Measurements from ENCODE around the gene CENATAC.
A peak's percentile ranks its signal among the peaks of the same experiment; 100 is the strongest.
"Not testable (repeated sequence)": the region's sequence is repeated elsewhere in the genome, so short reads cannot be mapped to it uniquely, and the experiment has no call there.

CENATAC gene

DNA sequence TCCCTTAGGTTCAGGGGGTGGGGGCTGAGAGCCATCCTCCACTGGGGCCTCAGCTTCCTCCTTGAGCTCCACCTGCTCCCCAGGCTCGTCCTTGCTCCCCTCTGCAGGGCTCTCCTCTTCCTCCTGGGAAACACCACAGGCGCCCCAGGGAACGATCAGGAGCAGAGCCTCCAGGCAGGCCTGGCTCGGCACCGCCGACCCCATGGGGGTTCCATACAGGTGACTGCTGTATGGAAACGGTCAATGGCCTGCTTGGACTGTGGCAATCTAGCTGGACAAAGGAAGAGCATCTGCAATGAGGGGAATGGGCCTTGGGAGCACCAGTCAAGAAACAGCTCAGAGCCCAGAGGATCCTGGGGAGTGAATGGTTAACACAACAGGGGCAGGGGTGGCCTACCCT lies 51.1 kb downstream of the CENATAC start:
- H3K27me3 ChIP-seq (ENCODE audit: control insufficient read depth in 2 of 2, insufficient read depth in 2 of 2, low read length in 2 of 2): no peaks in the 10 kb centered on the region
- H3K4me3 ChIP-seq (ENCODE audit: low read length in 2 of 2): no peak overlapping the region
- no peak overlapping the region for H3K27ac ChIP-seq (ENCODE audit: low read depth in 2 of 2, low read length in 2 of 2)
- no peaks in the 10 kb centered on the region for H3K4me1 ChIP-seq (ENCODE audit: control insufficient read depth in 2 of 2, insufficient read depth in 2 of 2, low read length in 2 of 2)
- H3K9ac ChIP-seq (ENCODE audit: low read depth in 1 of 2, low read length in 2 of 2): no peak overlapping the region
- H3K36me3 ChIP-seq (ENCODE audit: control insufficient read depth in 2 of 2, insufficient read depth in 2 of 2, low read length in 2 of 2): peaks cover 76 to 77% of the 10 kb centered on the region in 2 donors
- H3K9me3 ChIP-seq (ENCODE audit: control insufficient read depth in 2 of 2, low read length in 2 of 2): no peaks in the 10 kb centered on the region

DNA sequence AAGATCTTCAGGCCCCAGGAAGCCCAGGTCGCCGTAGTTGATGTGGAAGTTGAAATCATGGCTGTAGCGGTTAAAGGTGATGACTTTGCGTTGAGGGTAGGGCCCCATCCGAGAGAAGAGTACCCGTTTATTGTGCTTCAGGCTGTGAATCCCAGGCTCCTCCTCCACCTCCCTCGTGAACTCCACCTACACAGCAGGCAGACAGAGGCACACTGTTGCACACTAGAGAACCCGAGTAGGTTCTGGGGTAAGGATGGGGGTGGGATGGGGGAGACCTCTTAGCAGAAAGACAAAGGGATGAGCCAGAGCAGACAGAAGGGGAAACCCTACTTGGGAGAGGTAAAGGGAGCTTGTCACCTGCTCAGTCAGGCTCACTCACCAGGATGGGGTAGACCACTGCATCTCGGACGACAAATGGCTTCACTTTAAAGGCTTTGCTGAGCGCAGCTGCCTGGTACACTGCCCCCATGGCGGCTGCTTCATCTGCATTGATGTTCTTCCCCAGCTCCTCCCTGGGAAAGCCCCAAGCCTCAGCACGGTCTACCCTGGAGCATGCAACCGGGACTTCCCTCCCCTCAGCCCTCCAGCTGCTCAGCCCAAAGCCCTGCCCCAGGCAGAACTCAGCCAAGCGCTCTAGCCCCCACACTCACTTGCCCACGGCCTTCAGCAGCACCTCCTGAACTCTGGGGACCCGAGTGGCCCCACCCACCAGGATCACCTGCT lies 53.7 kb downstream of the CENATAC start:
- Histone ChIP-seq H3K36me3 (ENCODE audit: control insufficient read depth in 2 of 2, insufficient read depth in 2 of 2, low read length in 2 of 2) (peaks cover 67 to 79% of the 10 kb centered on the region in 2 donors), H3K4me3 (ENCODE audit: low read length in 2 of 2) (no peak overlapping the region), H3K9ac (ENCODE audit: low read depth in 1 of 2, low read length in 2 of 2) (no peak overlapping the region), H3K9me3 (ENCODE audit: control insufficient read depth in 2 of 2, low read length in 2 of 2) (no peaks in the 10 kb centered on the region), H3K27ac (ENCODE audit: low read depth in 2 of 2, low read length in 2 of 2) (no peak overlapping the region), H3K4me1 (ENCODE audit: control insufficient read depth in 2 of 2, insufficient read depth in 2 of 2, low read length in 2 of 2) (peaks cover 9 to 10% of the 10 kb centered on the region in 2 donors), H3K27me3 (ENCODE audit: control insufficient read depth in 2 of 2, insufficient read depth in 2 of 2, low read length in 2 of 2) (no peaks in the 10 kb centered on the region)

DNA sequence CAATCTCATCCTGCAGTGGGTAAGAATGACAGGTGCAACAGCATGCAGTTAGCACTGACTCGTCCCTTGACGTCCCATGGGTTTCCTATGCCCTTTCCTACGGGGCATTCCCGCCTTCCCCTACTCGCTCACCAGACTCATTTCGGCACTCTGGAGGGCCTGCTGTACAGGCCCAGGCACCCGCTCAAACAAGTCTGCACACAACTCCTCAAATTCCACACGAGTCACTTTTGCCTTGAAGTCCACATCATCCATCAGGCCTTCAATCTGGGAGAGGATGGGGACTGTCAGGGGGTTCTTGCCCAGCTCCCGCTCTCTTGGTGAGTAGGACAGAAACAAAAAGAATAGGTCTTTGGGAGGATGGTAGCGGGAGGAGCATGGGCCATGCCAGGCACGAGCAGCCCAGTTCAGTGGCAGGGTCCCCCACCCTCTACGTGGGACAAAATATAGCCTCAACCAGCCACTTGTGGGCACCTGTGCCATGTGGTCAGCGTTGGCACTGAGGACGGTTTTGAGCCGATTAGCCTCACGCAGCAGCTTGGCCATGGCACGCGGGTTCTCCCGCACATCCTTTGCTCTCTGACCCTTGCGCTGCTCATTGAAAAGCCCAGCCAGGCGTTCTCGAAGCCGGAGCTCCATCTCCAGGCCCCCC lies 54.4 kb downstream of the CENATAC start:
- Histone ChIP-seq H3K4me1 (ENCODE audit: control insufficient read depth in 2 of 2, insufficient read depth in 2 of 2, low read length in 2 of 2) (peaks cover 9 to 10% of the 10 kb centered on the region in 2 donors), H3K9me3 (ENCODE audit: control insufficient read depth in 2 of 2, low read length in 2 of 2) (no peaks in the 10 kb centered on the region), H3K27ac (ENCODE audit: low read depth in 2 of 2, low read length in 2 of 2) (no peak overlapping the region), H3K27me3 (ENCODE audit: control insufficient read depth in 2 of 2, insufficient read depth in 2 of 2, low read length in 2 of 2) (no peaks in the 10 kb centered on the region), H3K4me3 (ENCODE audit: low read length in 2 of 2) (no peak overlapping the region), H3K9ac (ENCODE audit: low read depth in 1 of 2, low read length in 2 of 2) (no peak overlapping the region), H3K36me3 (ENCODE audit: control insufficient read depth in 2 of 2, insufficient read depth in 2 of 2, low read length in 2 of 2) (peaks cover 64 to 74% of the 10 kb centered on the region in 2 donors)

DNA sequence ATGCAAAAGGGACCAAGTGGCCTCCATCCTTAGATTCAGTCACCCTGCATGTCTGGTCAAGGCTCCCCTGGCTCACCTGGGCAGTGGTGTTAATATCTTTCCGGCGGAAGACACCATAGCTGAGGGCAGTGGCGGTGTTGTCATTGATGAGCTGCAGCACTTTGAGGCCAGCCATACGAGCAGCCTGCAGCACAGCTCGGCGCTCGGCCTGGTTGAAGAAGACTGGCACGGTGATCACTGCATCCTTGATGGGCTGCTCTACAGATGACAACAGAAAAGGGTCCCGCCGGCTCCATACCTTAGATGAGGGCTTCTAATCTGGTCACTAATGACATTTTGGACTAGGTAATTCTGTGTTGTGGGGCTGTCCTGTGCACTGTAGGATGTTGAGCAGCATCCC lies 56.5 kb downstream of the CENATAC start:
- Histone ChIP-seq H3K27ac (ENCODE audit: low read depth in 2 of 2, low read length in 2 of 2) (no peak overlapping the region), H3K9ac (ENCODE audit: low read depth in 1 of 2, low read length in 2 of 2) (no peak overlapping the region), H3K4me3 (ENCODE audit: low read length in 2 of 2) (no peak overlapping the region), H3K27me3 (ENCODE audit: control insufficient read depth in 2 of 2, insufficient read depth in 2 of 2, low read length in 2 of 2) (no peaks in the 10 kb centered on the region), H3K4me1 (ENCODE audit: control insufficient read depth in 2 of 2, insufficient read depth in 2 of 2, low read length in 2 of 2) (peaks cover 13 to 20% of the 10 kb centered on the region in 2 donors), H3K36me3 (ENCODE audit: control insufficient read depth in 2 of 2, insufficient read depth in 2 of 2, low read length in 2 of 2) (peaks cover 44 to 52% of the 10 kb centered on the region in 2 donors), H3K9me3 (ENCODE audit: control insufficient read depth in 2 of 2, low read length in 2 of 2) (no peaks in the 10 kb centered on the region)

DNA sequence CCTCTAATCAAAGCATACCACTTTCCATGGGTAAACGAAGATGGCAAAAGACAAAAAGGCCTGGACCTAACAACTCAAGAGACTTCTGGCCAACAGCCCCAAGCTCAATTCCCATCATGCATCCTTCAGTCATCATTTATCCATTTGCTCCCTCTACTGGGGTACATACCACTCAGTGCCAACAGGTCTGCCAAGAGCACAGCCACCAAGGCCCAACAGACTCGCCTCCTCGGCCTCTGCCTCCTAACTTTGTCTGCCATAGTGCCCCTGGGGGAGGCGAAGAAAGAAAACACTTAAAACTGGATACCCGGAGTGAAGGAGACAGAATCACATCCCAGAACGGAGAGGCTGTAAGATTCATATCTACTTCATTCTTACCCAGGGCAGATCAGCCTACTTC lies 58.0 kb downstream of the CENATAC start:
- H3K4me1 ChIP-seq (ENCODE audit: control insufficient read depth in 2 of 2, insufficient read depth in 2 of 2, low read length in 2 of 2): peaks cover 13 to 20% of the 10 kb centered on the region in 2 donors
- no peaks in the 10 kb centered on the region for H3K9me3 ChIP-seq (ENCODE audit: control insufficient read depth in 2 of 2, low read length in 2 of 2)
- H3K4me3 ChIP-seq (ENCODE audit: low read length in 2 of 2): peak overlapping the region; percentile 81 to 86
- H3K36me3 ChIP-seq (ENCODE audit: control insufficient read depth in 2 of 2, insufficient read depth in 2 of 2, low read length in 2 of 2): peaks cover 37 to 40% of the 10 kb centered on the region in 2 donors
- H3K9ac ChIP-seq (ENCODE audit: low read depth in 1 of 2, low read length in 2 of 2): peak overlapping the region; percentile 75 to 88
- H3K27ac ChIP-seq (ENCODE audit: low read depth in 2 of 2, low read length in 2 of 2): peak overlapping the region in 1 of 2 donors; percentile 83
- no peaks in the 10 kb centered on the region for H3K27me3 ChIP-seq (ENCODE audit: control insufficient read depth in 2 of 2, insufficient read depth in 2 of 2, low read length in 2 of 2)

GRCh38 chr11:119056421-119056999 lies 58.6 kb downstream of the CENATAC start:
- Histone ChIP-seq H3K36me3 (ENCODE audit: control insufficient read depth in 2 of 2, insufficient read depth in 2 of 2, low read length in 2 of 2) (peaks cover 31 to 34% of the 10 kb centered on the region in 2 donors), H3K27ac (ENCODE audit: low read depth in 2 of 2, low read length in 2 of 2) (peak overlapping the region; percentile 83 to 87), H3K4me1 (ENCODE audit: control insufficient read depth in 2 of 2, insufficient read depth in 2 of 2, low read length in 2 of 2) (peaks cover 13 to 20% of the 10 kb centered on the region in 2 donors), H3K27me3 (ENCODE audit: control insufficient read depth in 2 of 2, insufficient read depth in 2 of 2, low read length in 2 of 2) (no peaks in the 10 kb centered on the region), H3K9ac (ENCODE audit: low read depth in 1 of 2, low read length in 2 of 2) (peak overlapping the region; percentile 75 to 88), H3K4me3 (ENCODE audit: low read length in 2 of 2) (peak overlapping the region; percentile 81 to 86), H3K9me3 (ENCODE audit: control insufficient read depth in 2 of 2, low read length in 2 of 2) (no peaks in the 10 kb centered on the region)

GRCh38 chr11:119057000-119057769 lies 59.2 kb downstream of the CENATAC start, which contains the start of gene HYOU1:
Gene HYOU1 (minus strand): TSS chr11:119057205. CDS start chr11:119056160, 1,045 bp downstream.
- Histone ChIP-seq H3K27ac (ENCODE audit: low read depth in 2 of 2, low read length in 2 of 2) (peak within 1 kb of the TSS; percentile 83 to 87), H3K36me3 (ENCODE audit: control insufficient read depth in 2 of 2, insufficient read depth in 2 of 2, low read length in 2 of 2) (peaks cover 24 to 27% of the 10 kb centered on the region in 2 donors), H3K4me3 (ENCODE audit: low read length in 2 of 2) (peak within 1 kb of the TSS; percentile 86 to 89), H3K9ac (ENCODE audit: low read depth in 1 of 2, low read length in 2 of 2) (peak within 1 kb of the TSS; percentile 77 to 88), H3K27me3 (ENCODE audit: control insufficient read depth in 2 of 2, insufficient read depth in 2 of 2, low read length in 2 of 2) (no peaks in the 10 kb centered on the region), H3K9me3 (ENCODE audit: control insufficient read depth in 2 of 2, low read length in 2 of 2) (no peaks in the 10 kb centered on the region), H3K4me1 (ENCODE audit: control insufficient read depth in 2 of 2, insufficient read depth in 2 of 2, low read length in 2 of 2) (peaks cover 13 to 20% of the 10 kb centered on the region in 2 donors)

DNA sequence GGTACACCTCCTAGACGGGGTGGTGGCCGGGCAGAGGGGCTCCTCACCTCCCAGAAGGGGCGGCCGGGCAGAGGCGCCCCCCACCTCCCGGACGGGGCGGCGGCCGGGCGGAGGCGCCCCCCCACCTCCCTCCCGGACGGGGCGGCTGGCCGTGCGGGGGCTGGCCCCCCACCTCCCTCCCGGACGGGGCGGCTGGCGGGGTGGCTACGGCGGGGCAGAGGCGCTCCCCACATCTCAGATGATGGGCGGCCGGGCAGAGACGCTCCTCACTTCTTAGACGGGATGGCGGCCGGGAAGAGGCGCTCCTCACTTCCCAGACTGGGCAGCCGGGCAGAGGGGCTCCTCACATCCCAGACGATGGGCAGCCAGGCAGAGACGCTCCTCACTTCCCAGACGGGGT lies 61.2 kb downstream of the CENATAC start:
- Histone ChIP-seq H3K4me1 (ENCODE audit: control insufficient read depth in 2 of 2, insufficient read depth in 2 of 2, low read length in 2 of 2) (peaks cover 13 to 20% of the 10 kb centered on the region in 2 donors), H3K36me3 (ENCODE audit: control insufficient read depth in 2 of 2, insufficient read depth in 2 of 2, low read length in 2 of 2) (peaks cover 5 to 12% of the 10 kb centered on the region in 2 donors)
- H3K27me3 ChIP-seq (ENCODE audit: control insufficient read depth in 2 of 2, insufficient read depth in 2 of 2, low read length in 2 of 2); H3K27ac ChIP-seq (ENCODE audit: low read depth in 2 of 2, low read length in 2 of 2); H3K4me3 ChIP-seq (ENCODE audit: low read length in 2 of 2); H3K9ac ChIP-seq (ENCODE audit: low read depth in 1 of 2, low read length in 2 of 2); H3K9me3 ChIP-seq (ENCODE audit: control insufficient read depth in 2 of 2, low read length in 2 of 2): not testable (repeated sequence)

- no peak overlapping the region for H3K9ac ChIP-seq (ENCODE audit: low read depth in 1 of 2, low read length in 2 of 2)
- H3K4me3 ChIP-seq (ENCODE audit: low read length in 2 of 2): no peak overlapping the region
- no peak overlapping the region for H3K27ac ChIP-seq (ENCODE audit: low read depth in 2 of 2, low read length in 2 of 2)
- no peaks in the 10 kb centered on the region for H3K9me3 ChIP-seq (ENCODE audit: control insufficient read depth in 2 of 2, low read length in 2 of 2)
- H3K4me1 ChIP-seq (ENCODE audit: control insufficient read depth in 2 of 2, insufficient read depth in 2 of 2, low read length in 2 of 2): peaks cover 7 to 12% of the 10 kb centered on the region in 2 donors
- H3K36me3 ChIP-seq (ENCODE audit: control insufficient read depth in 2 of 2, insufficient read depth in 2 of 2, low read length in 2 of 2): no peaks in the 10 kb centered on the region
- no peaks in the 10 kb centered on the region for H3K27me3 ChIP-seq (ENCODE audit: control insufficient read depth in 2 of 2, insufficient read depth in 2 of 2, low read length in 2 of 2)
Measured at GRCh38 chr11:119061256-119061655, 63.3 kb downstream of the CENATAC start.

Measured in mucosa of rectum (tissue), 2 donors.